Fibroblast of lung (primary cell): Measurements from ENCODE around the gene DICER1. TPM values are rescaled to one million over a fixed set of nuclear protein-coding genes. Genes with fewer than 3 reads are reported as not detected.

Experiments used
- DNase-seq, 2 donors: peaks; one replicate each; pipeline versions ENCODE4 v3.0.0 to v3.0.0-alpha.2; 2010; ENCODE audit warnings: low read depth in 2 of 2
- H2AFZ ChIP-seq: 2 replicates; pipeline ENCODE4 v1.5.1; 2012; ENCODE audit warnings: low read length, control low read depth, inconsistent platforms
- H3K27ac ChIP-seq: 2 replicates; pipeline ENCODE4 v1.5.1; 2011; ENCODE audit warnings: low read length, control low read depth; ENCODE audit not compliant: insufficient read depth
- H3K27me3 ChIP-seq: 2 replicates; pipeline ENCODE4 v1.5.1; 2011; ENCODE audit warnings: mild to moderate bottlenecking, low read length; ENCODE audit not compliant: control insufficient read depth, insufficient read depth
- H3K36me3 ChIP-seq: 2 replicates; pipeline ENCODE4 v1.5.1; 2011; ENCODE audit warnings: low read length; ENCODE audit not compliant: control insufficient read depth, insufficient read depth
- H3K4me1 ChIP-seq: 2 replicates; pipeline ENCODE4 v1.5.1; 2011; ENCODE audit warnings: low read length; ENCODE audit not compliant: control insufficient read depth, insufficient read depth; ENCODE audit errors: extremely low read depth
- H3K4me2 ChIP-seq: 2 replicates; pipeline ENCODE4 v1.5.1; 2011; ENCODE audit warnings: low read length, control low read depth; ENCODE audit not compliant: insufficient read depth; ENCODE audit errors: extremely low read depth
- H3K4me3 ChIP-seq, 4 experiments: fragments of 200-600 bp in 1 of 4; sonication (generic) in 1 of 4; replicated peaks in 1 of 4; 2 replicates each; pipeline ENCODE4 v1.5.1; 2011 to 2016; ENCODE audit warnings: low read length in 4 of 4, low read depth in 3 of 4, mild to moderate bottlenecking in 3 of 4, control low read depth in 2 of 4, inconsistent platforms in 1 of 4, mixed read lengths in 1 of 4; ENCODE audit not compliant: insufficient read depth in 1 of 4; ENCODE audit errors: control extremely low read depth in 1 of 4
- H3K79me2 ChIP-seq: 2 replicates; pipeline ENCODE4 v1.5.1; 2012; ENCODE audit warnings: mild to moderate bottlenecking, low read length, inconsistent platforms; ENCODE audit not compliant: control insufficient read depth, insufficient read depth
- H3K9ac ChIP-seq: 2 replicates; pipeline ENCODE4 v1.5.1; 2011; ENCODE audit warnings: mild to moderate bottlenecking, low read length, control low read depth; ENCODE audit not compliant: insufficient read depth
- H3K9me3 ChIP-seq: 2 replicates; pipeline ENCODE4 v1.5.1; 2012; ENCODE audit warnings: low read depth, low read length; ENCODE audit not compliant: control insufficient read depth, insufficient read depth
- H4K20me1 ChIP-seq: 2 replicates; pipeline ENCODE4 v1.5.1; 2011; ENCODE audit warnings: low read length; ENCODE audit not compliant: control insufficient read depth, insufficient read depth; ENCODE audit errors: extremely low read depth
- CTCF ChIP-seq, 2 donors: IDR thresholded peaks in 1 of 2; conservative IDR thresholded peaks in 1 of 2; 1 replicate in 1 of 2; 2 replicates in 1 of 2; pipeline ENCODE4 v1.5.1; 2011 to 2012; ENCODE audit warnings: low read length in 2 of 2, control low read depth in 1 of 2, inconsistent platforms in 1 of 2, low read depth in 1 of 2, mild to moderate bottlenecking in 1 of 2
- EZH2 ChIP-seq: IDR thresholded peaks from 2 replicates; pipeline ENCODE4 v1.5.1; 2012; ENCODE audit warnings: low read length, control low read depth, mild to moderate bottlenecking; ENCODE audit errors: missing control alignments
- polyA plus RNA-seq, 2 donors: library from polyadenylated mRNA; depleted of rRNA in 1 of 2; stranded (reverse) in 1 of 2; unstranded in 1 of 2; fragments of >200 nt; gene quantifications; 2 replicates each; pipeline ENCODE4 v1.2.1, GENCODE V29; 2011 to 2012; ENCODE audit warnings: missing spikeins in 1 of 2
- total RNA-seq: library from RNA; depleted of rRNA; stranded (reverse); fragments of >200 nt; gene quantifications from 2 replicates; pipeline ENCODE4 v1.2.1, GENCODE V29; 2014

Gene DICER1
- total and polyA plus RNA-seq, 2 donors (not counting 1 experiment from before 2014, with no cell fraction given) = 20.3 to 28.7 TPM

- H3K36me3 ChIP-seq = no peaks in the 10 kb centered on the region
- no peaks in the 10 kb centered on the region for H4K20me1 ChIP-seq
- no peak overlapping the region for H3K4me2 ChIP-seq
- H3K27me3 ChIP-seq = no peaks in the 10 kb centered on the region
- no peak overlapping the region for H3K9ac ChIP-seq
- H3K4me3 ChIP-seq = no peak overlapping the region
- no peak for TF ChIP-seq EZH2
- TF ChIP-seq CTCF (conservative IDR thresholded peaks at IDR 0.05 in 1 of 2, IDR thresholded peaks at IDR 0.05 in 1 of 2; ENCODE audit: low read depth in 1 of 2, low read length in 2 of 2) = no peak
- H3K9me3 ChIP-seq = no peaks in the 10 kb centered on the region
- DNase-seq = no peak
- no peak overlapping the region for H2AFZ ChIP-seq
- H3K27ac ChIP-seq = no peak overlapping the region
- H3K79me2 ChIP-seq = no peaks in the 10 kb centered on the region
- no peaks in the 10 kb centered on the region for H3K4me1 ChIP-seq
Measured at GRCh38 chr14:95038521-95039250, 118.6 kb downstream of the DICER1 start.

GRCh38 chr14:95037273-95037672, 120.1 kb downstream of the DICER1 start:
- Histone ChIP-seq H3K9me3 (no peaks in the 10 kb centered on the region), H3K27ac (no peak overlapping the region), H3K4me2 (no peak overlapping the region), H2AFZ (no peak overlapping the region), H3K4me3 (no peak overlapping the region), H3K27me3 (no peaks in the 10 kb centered on the region), H3K79me2 (no peaks in the 10 kb centered on the region), H3K9ac (no peak overlapping the region), H4K20me1 (no peaks in the 10 kb centered on the region), H3K36me3 (no peaks in the 10 kb centered on the region), H3K4me1 (no peaks in the 10 kb centered on the region)
- TF ChIP-seq CTCF (conservative IDR thresholded peaks at IDR 0.05 in 1 of 2, IDR thresholded peaks at IDR 0.05 in 1 of 2; ENCODE audit: low read depth in 1 of 2, low read length in 2 of 2) (no peak), EZH2 (no peak)
- no peak for DNase-seq

Other genes starting within 250 kb of the DICER1 start
- 0.83 and 1.0 TPM in 2 replicates for gene CLMN, start 162.4 kb upstream of the DICER1 start, total RNA-seq
- gene CLMN, start 162.4 kb upstream of the DICER1 start, polyA plus RNA-seq = 0.26 and 2.7 TPM in 2 replicates